Stimulated activated CD4-positive, alpha-beta T cell treated with anti-CD3 and anti-CD28 coated beads, Interleukin-2, amount 100 ng/mL, for 24 hours (primary cell): ENCODE results near the gene CHKB.
"Not testable (repeated sequence)": the region's sequence is repeated elsewhere in the genome, so short reads cannot be mapped to it uniquely, and the experiment has no call there.

ENCODE experiments used
- DNase-seq, 2 donors: peaks; one replicate each; pipeline ENCODE4 v3.0.0-alpha.2; 2020

CHKB gene

DNA sequence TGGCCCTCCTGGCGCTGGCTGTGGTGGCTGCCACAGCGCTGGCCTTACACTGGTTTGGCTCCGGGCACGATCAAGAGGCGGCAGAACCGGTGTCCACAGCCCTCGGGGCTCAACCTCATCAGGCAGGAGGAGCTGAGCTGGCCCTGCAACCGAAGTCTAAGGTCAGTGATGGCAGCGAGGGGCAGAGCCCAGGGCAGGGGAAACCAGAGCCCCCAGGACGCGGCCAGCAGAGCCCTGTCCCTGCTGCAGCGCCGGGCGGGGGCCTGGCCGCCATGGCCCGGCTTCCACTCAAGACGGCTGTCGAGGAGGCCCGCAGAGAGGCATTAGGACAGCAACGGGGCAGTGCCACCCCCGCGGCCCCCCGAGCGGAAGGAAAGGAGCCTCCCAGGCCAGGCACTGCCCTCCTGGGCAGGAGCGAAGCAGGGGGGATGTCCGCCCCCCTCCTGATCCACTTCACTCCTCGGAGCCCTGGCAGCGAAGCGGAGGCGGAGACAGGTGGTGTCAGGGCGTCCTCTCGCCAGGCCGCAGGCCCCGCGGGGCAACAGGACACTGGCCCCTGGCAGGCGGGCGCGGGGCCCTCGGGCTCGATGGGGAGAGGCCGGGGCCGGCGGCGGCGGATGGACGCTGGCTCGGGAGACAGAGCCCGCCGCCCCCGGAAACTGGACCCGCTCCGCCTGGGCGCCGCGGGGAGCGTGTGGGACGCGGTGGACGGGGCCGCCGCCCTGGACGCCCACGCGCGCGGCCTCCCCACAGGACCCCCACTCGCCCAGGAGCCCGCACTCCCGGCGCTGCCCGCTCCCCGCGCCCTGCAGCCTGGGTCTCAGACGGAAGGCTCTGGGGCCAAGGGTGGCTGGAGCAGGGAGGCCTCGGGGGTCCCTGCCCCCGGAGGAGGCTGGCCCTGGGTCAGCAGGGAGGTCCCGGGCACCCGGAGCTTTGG is 36.1 kb downstream of the CHKB start:
- no peak for DNase-seq

DNA sequence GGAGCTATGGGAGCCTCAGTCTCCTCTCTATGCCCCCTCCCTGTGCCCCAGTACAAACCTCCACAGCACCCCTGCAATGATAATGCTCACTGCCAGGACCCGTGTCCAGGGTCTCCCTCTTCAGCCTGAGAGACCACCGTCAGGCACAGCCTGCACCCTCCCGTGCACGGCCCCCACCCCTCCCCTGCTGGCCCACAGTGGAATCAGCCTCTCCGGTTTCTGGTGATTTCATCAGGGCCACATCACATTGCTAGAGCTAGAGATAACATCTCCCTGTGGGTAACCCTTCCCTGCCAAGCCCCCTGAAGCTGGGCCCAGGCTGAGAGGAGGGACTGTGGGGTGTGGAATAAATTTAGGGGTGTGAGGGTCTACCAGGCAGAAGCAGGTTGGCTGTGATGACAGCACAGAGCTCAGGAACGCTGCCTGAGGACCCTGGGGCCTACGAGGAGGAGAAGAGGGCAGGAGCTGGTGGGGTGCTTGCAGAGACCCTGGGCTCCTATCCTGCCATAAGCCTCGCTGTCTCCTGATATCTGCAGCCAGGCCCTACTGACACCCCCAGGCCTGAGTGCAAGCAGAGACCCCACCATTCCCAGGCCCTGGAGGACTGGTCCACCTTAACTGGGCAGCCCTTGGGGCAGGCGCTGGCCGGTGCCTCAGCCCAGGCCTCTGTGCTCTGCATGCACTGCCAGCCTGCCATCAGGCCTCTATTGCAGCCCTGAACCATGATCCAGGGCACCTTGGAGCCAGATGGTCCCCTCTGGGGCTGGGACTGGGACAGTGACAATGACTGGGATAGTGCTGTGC is 36.9 kb downstream of the CHKB start, which contains the start of gene KLHDC7B:
KLHDC7B (plus strand) TSS at position 378 of the 804 bp plus-strand sequence; CDS start at position 723, 345 bp downstream.
- no peak for DNase-seq

DNA sequence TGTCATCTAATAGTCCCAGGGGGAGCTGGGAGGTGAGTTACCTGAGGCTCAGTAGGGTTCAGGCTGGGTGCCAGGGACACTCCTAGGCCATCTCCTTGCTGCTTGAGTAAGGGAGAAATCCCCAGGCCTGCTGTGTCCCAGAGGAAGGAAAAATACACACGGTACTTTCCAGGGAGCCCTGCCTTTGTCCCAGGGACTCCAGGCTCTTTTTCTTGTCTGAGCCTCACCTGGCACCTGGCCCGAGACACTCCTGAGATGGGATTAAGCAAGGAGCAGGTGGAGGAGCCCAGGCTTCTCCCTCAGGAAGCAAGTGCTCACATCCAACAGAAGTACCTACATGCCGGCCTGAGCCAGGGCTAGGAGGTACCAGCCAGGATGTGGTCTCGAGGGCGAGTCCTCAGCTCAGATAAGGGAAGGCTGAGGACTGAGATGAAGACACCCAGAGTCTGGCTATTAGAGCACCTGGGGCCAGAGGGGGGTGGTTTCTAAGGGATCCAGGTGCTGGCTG is 37.8 kb downstream of the CHKB start:
- peak in 1 of 2 donors; percentile 37 for DNase-seq

DNA sequence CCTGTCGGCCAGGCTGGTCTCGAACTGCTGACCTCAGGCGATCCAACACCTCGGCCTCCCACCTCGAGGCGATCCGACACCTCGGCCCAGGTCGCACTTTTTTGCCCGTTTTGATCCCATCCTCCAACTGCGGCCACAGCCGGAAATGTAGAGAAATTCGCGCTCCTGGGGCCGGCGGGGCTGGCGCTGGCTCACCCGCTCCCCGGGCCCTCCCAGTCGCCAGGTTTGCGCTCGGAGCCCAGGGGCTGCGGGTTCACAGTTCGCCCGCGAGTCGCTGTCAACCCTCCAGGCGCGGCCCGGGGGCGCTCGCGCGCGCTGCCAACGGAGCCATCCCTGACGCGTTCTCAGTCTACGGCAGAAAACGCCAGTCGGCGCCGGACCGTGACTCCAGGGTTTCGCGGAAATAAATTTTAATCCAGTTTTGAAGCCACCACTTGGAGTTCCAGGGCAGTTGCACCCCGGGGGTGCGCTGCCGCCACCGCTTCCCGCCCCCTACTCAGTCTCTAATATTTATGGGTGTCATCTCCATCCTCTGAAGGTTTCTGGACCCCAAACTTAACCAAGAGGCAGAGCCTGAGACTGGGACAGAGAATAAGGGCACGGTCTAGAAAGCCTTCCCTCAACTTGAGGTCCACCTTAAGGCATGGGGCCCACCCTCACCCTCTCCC is 38.4 kb downstream of the CHKB start:
- DNase-seq: peak; percentile 84 to 89

DNA sequence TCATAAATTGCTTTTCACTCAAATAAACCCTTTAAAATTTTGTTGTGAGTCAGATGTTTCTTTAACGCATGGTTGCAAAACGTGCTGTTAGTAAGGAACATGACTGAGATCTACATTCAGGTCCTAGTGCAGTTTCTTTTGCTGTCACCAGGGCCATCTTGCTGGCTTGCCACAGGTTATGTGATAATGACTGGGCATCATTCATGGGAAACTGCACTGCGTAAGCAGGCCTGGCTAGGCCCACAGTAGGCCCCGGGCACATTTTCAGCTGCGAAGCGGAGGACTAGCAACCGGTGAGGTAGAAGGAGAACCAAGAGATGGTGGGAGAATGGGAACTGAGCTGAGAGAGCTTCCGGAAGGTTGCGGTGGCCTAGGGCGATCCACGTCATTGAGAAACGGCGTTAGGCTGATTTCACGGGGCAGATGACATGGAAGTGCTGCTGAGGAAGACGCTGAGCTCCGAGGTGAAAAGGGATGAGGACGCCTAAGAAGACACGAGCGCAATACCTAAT is 40.2 kb downstream of the CHKB start:
- DNase-seq: peak in 1 of 2 donors; percentile 47

DNA sequence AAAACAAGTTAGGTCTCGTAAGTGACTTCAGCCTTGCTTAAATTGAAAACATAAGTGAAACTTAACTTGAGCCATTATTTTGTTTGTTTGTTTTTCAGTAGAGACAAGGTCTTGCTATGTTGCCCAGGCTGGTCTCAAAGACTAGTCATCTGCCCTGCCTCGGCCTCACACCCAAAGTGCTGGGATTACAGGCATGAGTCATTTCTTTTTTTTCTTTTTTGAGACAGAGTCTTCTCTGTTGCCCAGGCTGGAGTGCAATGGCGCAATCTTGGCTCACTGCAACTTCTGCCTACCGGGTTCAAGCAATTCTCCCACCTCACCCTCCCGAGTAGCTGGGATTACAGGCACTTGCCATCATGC is 41.0 kb downstream of the CHKB start:
- peak; percentile 26 to 36 for DNase-seq

DNA sequence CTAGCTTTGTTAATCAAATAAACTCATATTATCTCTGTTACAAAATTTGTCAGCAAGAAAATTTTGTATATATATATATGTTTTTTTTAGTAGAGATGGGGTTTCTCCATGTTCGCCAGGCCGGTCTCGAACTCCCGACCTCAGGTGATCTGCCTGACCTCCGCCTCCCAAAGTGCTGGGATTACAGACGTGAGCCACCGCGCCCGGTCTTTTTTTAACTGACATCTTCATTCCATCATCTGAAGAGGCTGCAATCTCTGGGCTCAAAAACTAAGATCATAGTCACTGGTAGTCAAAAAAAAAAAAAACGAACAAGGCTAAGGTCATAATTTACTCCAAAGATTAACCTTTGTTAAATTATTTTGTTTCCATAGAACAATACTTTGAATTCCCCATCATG is 42.3 kb downstream of the CHKB start:
- peak in 1 of 2 donors; percentile 16 for DNase-seq

DNA sequence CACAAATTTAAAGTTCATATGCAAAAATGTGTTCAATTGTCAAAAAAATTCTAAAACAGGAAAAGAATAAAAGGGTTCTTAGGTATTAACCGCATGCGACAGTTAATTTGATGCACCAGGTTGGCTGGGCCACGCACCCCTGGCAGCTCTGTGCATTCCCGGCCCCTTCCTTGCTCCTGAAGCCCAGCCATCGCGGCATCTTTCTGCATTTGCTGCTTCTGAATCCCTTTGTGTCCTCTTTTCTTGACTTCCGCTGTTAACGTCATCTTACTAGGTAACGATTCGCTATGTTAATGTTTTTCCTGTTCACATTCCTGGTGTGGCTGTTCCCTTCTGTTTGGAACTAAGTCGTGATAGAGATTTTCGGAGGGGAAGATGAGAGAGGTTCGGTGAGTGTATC is 44.9 kb downstream of the CHKB start:
- DNase-seq: no peak

DNA sequence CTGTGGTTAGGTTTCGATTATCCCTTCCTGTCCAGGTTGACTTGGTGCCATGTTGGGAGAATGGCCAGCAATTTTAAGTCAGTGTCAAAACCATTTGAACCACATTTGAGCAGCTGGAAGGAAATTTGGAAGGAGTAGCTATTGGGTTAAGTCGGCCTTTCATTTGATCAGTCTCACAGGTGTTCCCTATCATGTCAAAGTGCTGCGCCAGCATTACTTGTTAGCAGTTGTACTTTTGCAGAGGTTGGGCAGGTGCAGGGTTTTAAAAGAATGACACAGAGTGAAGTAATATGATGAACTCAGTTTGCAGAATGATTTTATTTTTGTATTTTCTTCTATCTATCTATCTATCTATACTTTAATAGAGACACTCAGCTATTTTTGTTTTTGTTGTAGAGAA is 46.4 kb downstream of the CHKB start:
- no peak for DNase-seq

DNA sequence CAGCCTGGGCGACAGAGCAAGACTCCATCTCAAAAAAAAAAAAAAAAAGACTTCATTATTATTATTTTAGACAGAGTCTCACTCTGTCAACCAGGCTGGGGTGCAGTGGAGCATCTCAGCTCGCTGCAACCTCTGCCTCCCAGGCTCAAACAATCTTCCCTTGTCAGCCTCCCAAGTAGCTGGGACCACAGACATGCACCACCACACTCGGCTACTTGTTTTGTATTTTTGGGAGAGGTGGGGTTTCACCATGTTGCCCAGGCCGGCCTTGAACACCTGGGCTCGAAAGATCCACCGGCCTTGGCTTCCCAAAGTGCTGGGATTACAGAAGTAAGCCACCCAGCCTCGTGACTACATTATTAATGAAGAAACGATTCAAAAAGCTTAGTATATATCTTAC is 47.5 kb downstream of the CHKB start:
- DNase-seq: no peak

DNA sequence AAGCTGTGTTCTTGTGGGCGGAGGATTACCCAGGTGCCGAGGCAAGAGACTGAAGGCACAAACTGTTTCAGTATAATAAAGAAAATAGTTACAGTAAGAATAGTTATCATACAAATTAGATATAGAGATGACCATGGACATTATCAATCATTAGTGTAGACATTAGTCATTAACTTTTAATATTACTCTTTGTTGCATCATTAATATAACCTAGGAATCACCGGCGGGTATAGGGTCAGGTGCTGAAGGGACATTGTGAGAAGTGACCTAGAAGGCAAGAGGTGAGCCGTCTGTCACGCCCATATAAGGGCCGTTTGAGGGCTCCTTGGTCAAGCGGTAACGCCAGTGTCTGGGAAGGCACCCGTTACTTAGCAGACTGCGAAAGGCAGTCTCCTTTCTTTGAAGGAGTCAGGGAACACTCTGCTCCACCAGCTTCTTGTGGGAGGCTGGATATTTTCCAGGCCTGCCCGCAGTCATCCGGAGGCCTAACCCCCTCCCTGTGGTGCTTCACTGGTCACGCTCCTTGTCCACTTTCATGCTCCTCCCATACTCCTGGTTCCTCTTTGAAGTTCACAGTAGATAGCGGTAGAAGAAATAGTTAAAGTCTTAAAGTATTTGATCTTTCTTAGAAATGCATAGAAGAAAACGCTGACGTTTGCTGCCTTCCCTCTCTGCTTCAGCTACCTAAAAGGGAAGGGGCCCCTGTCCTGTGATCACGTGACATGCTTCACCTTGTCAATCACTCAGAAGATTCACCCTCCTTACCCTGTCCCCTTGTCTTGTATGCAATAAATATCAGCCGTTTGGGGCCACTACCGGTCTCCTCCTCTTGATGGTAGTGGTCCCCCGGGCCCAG is 48.6 kb downstream of the CHKB start:
- DNase-seq: not testable (repeated sequence)

DNA sequence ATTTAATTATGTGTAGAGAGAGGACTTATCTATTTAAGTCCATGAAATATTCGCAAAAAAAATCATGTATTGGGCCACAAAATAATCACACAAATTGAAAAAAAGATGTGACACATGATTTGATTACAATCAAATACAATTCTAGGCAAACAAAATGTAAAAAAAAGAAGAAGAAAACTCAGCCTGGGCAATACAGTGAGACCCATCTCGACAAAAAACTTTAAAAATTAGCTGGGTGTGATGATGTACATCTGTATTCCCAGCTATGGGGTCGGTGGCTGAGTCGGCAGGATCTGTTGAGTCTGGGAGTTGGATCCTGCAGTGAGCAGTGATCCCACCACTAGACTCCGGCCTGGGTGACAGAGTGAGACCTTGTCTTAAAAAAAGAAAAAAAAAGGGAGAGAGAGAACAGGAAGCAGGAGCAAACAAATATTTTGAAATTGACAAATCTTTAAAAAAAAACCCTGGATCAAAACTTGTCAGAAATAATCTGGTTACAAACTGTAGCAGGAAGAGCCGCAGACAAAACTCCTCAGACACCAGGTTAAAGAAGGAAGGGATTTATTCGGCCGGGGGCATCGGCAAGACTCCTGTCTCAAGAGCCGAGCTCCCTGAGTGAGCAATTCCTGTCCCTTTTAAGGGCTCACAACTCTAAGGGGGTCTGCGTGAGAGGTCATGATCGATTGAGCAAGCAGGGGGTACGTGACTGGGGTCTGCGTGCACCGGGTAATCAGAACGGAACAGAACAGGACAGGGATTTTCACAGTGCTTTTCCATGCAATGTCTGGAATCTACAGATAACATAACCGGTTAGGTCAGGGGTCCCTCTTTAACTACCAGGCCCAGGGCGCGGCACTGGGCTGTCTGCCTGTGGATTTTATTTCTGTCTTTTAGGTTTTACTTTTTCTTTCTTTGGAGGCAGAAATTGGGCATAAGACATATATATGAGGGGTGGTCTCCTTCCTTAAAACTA is 49.5 kb downstream of the CHKB start:
- DNase-seq: no peak

DNA sequence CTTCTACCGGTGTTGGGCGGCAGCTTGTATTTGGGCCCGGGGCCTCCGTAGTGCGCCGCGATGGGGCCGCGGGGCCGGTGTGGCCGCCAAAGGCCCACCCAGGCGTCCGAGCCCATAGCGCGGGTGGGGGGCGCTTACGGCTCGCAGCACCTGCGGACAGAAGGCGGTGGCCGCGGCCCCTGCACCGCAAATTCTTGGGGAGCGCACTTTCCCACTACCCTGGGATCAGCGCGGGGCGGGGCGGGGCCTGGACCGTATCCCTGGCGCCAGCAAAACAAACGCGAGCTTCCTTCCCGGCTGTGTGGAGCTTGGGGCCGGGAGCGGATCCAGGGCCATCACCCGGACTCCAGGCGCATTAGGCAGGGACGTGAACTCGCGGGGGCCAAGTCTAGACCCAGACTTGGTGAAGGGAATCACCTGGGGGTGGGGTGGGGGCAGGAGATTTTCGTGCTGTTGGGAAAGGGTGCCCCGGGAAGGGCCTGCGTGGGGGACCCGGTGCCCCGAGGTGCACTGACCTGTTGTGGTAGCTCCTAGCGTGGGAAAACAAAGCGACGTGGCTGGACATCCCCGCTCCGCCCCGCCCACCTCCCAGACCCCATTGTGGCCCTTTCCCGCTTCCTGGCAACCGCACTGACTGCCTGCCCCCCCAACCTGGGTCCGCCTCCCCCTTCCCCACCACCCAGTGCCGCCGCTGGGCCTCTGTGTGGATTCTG is 50.5 kb downstream of the CHKB start:
- peak in 1 of 2 donors; percentile 50 for DNase-seq

DNA sequence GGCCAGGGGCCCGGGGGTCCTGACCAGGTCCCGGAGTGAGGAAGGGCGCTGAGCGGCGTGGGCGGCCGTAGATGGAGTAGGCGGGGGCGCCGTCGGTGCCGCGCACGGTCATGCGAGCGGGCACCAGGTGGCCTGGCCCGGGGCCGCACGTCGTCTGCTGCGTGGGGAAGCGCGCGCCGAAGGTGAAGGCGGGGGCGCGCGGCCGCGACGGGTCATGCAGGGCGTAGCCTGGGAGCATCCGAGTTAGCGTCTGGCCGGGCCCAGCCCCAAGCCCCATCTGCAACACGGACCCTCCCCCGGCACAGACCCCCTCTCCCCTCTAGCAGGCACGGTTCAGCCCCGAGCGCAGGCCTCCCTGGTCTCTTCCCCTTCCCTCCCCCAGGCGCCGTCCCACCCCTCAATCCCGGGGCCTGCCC is 51.1 kb downstream of the CHKB start:
- DNase-seq: peak; percentile 74 to 78

DNA sequence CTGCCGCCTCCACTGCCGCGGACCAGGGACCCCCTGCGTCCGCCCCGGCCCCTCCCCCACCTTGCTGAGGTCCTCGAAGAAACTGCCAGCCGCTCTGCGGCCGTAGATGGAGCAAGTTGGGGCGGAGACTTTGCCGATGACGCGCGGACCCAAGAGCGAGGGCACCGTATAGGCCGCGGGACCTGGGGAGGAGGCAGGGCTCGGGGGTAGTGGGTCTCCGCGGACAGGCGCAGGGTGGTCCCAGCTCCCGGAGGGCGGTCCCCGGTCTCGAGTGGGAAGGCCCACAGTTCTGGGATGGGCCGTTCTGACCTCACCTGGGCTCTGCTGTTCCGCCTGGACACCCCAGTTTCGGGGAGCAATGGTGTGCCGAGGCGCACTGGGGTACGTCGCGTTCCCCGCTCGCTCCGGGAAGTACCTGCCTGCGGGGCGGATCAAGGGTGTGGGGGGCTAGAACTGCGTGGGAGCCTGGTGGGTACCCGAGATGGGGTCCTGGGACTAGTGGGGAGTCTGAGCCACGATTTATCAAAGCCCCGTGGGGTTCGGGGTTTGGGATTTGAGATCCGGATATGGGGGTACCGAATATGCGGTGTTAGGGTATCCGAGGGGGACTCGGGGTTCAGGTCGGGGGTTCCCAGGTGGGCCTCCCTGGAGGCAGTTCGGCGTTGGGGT is 51.6 kb downstream of the CHKB start:
- peak; percentile 85 to 87 for DNase-seq

DNA sequence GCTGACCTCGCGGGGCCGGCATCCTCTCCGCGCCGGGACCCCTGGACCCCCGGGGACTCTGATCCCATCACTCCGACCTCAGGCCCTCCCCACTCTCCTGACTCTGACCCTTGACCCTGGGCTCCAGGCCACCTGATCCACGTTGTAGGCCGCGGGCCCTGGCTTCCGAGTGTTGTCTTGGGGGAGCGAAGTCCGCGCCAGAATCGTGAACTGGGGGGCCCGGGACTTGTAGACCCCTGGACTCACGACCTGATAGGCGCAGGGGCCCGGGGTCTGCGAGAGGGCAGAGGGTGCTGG is 52.1 kb downstream of the CHKB start:
- no peak for DNase-seq

DNA sequence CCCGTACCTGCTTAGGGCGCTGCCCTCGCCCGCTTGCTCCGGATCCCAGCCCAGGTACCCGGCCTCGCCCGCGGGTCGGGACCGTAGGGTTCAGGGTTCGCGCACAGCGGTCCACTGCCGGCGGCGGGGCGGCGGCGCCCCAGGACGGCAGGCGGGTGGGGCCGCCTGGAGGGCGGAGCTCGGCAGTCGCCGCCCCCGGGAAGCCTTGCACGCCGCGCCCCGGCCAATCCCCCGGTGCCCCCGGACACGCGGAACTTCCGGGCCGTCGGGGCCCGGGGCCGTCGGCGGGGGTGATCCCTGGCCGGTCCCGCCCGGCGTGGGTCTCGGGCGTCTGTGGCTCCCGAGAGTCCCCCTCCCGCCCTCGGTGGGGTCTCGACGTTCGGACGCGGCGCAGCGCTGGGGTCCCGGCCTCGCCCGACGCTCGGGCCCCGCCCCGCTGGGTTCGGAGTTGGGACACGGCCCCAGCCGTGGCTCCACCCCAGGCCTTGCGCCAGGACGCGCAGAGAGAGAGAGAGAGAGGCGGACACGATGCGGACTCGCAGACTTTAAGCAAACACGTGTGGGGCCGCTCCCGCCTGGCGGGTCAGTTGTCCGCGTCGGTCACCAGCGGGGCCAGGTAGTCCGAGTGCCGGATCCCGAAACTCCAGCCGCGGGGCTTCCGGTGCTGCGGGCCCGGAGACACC is 52.6 kb downstream of the CHKB start, which contains the start of gene TYMP:
TYMP (minus strand) TSS at position 116 of the 683 bp plus-strand sequence. CDS start 303 bp downstream, outside the sequence.
- peak; percentile 73 to 81 for DNase-seq

DNA sequence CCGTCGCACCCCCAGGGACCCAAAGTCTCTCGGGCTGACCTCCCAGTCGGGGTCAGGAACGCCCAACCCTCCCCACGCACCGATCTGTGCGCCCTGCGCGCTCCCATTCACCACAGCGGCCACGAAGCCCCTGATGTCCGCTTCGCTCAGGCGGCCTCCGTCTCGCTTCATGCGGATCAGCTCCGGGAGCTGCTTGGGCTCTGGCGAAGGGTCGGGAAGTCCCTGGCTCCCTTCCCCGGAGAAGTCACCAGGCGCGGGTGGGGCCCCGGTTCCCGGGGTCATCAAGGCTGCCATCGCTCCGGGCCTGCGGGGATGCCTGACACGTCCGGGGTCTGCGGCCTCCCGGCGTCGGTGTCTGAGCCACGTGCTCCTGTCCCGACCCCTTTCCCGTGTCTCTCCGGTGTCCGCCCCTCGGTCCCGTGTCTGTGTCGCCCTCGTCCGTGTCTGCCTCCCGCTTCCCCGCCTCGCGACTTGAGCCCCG is 53.2 kb downstream of the CHKB start:
- no peak for DNase-seq
